HL-60 (cell line): ENCODE data around the gene ATF3.

Experiments
- DNase-seq, 2 experiments: peaks; one replicate each; pipeline ENCODE4 v3.0.0-alpha.2; 2010 to 2020; ENCODE audit warnings: low read depth in 1 of 2, low spot score in 1 of 2
- H3K27ac ChIP-seq: fragments of 250-450 bp; sonication (Bioruptor Pico); replicated peaks from 2 replicates; pipeline ENCODE4 v1.5.1; 2020; ENCODE audit warnings: mild to moderate bottlenecking, moderate library complexity
- H3K27me3 ChIP-seq: fragments of 250-450 bp; sonication (Bioruptor Pico); 2 replicates; pipeline ENCODE4 v1.5.1; 2021; ENCODE audit warnings: mild to moderate bottlenecking, moderate library complexity; ENCODE audit not compliant: insufficient read depth, poor library complexity, severe bottlenecking
- H3K4me3 ChIP-seq: replicated peaks from 2 replicates; pipeline ENCODE4 v1.5.1; 2011; ENCODE audit warnings: mild to moderate bottlenecking, control low read depth, low read length; ENCODE audit not compliant: insufficient read depth
- GABPA ChIP-seq: IDR thresholded peaks from 2 replicates; pipeline ENCODE4 v1.6.1; 2012; ENCODE audit warnings: low read depth
- POLR2AphosphoS5 ChIP-seq: IDR thresholded peaks from 2 replicates; pipeline ENCODE4 v1.6.1; 2012; ENCODE audit warnings: low read depth
- SPI1 ChIP-seq: IDR thresholded peaks from 2 replicates; pipeline ENCODE4 v1.6.1; 2012; ENCODE audit warnings: low read depth, mild to moderate bottlenecking, borderline replicate concordance
- TF ChIP-seq, protein P1 (sequence below): IDR thresholded peaks from 2 replicates; pipeline ENCODE4 v1.6.1; 2012; ENCODE audit warnings: low read depth; ENCODE audit not compliant: insufficient replicate concordance
- TF ChIP-seq, protein P2 (sequence below): IDR thresholded peaks from one replicate; pipeline ENCODE4 v1.5.1; 2011; ENCODE audit warnings: low read length, control low read depth, inconsistent platforms; ENCODE audit not compliant: insufficient read depth

Gene ATF3

DNA sequence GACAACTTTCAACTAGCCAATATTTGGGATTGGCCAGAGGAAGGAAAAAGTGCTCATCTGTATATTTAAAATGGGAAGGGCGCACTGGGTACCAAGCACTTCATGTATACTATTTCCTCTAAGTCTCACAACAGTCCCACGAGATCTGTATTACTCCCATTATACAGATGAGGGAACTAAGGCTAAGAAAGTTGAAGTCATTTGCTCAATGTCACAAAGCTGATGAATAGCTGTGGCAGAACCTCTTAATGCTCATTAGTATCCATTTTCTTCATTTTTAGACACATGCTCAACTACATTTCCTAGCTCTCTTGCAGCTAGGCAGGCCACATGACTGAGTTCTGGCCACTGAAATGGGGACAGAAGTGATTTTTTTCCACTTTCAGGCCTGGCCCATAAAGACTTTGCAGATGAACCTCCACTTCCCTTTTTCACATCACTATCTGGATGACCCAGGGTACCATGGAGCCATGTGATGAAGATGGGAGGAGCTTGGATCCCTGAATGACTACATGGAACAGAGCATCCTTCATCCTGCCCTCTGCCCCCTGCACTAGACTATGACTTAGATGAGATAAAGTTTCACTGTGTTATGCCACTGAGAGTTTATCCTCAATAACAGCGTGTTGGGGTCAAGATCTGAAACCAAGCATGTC, 31.8 kb downstream of the ATF3 start:
- no peak for DNase-seq
- Histone ChIP-seq H3K4me3 (no peak overlapping the region), H3K27me3 (no peaks in the 10 kb centered on the region), H3K27ac (no peak overlapping the region)
- peak; percentile 85 for TF ChIP-seq SPI1
- no peak for TF ChIP-seq GABPA
- TF ChIP-seq, protein P1, sequence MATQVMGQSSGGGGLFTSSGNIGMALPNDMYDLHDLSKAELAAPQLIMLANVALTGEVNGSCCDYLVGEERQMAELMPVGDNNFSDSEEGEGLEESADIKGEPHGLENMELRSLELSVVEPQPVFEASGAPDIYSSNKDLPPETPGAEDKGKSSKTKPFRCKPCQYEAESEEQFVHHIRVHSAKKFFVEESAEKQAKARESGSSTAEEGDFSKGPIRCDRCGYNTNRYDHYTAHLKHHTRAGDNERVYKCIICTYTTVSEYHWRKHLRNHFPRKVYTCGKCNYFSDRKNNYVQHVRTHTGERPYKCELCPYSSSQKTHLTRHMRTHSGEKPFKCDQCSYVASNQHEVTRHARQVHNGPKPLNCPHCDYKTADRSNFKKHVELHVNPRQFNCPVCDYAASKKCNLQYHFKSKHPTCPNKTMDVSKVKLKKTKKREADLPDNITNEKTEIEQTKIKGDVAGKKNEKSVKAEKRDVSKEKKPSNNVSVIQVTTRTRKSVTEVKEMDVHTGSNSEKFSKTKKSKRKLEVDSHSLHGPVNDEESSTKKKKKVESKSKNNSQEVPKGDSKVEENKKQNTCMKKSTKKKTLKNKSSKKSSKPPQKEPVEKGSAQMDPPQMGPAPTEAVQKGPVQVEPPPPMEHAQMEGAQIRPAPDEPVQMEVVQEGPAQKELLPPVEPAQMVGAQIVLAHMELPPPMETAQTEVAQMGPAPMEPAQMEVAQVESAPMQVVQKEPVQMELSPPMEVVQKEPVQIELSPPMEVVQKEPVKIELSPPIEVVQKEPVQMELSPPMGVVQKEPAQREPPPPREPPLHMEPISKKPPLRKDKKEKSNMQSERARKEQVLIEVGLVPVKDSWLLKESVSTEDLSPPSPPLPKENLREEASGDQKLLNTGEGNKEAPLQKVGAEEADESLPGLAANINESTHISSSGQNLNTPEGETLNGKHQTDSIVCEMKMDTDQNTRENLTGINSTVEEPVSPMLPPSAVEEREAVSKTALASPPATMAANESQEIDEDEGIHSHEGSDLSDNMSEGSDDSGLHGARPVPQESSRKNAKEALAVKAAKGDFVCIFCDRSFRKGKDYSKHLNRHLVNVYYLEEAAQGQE = no peak

DNA sequence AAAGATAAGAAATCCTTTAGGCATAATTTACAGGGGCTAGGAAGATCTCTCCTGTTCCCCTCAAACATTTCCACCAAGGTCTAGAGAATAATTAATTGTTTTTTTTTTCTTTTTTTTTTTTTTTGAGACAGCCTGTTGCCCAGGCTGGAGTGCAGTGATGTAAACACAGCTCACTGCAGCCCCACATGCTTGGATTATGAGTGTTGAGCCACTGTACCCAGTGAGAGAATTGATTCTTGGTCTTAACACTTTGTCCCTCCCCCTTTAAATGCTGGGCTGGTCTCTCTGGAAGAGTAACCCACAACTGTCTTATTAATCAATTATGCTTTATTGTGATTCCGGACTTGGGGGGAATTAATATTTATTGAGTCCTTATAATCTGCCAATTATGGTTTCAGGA, 33.4 kb downstream of the ATF3 start:
- TF ChIP-seq POLR2AphosphoS5 (no peak), GABPA (no peak), SPI1 (no peak)
- TF ChIP-seq, protein P1 = no peak
- TF ChIP-seq, protein P2, sequence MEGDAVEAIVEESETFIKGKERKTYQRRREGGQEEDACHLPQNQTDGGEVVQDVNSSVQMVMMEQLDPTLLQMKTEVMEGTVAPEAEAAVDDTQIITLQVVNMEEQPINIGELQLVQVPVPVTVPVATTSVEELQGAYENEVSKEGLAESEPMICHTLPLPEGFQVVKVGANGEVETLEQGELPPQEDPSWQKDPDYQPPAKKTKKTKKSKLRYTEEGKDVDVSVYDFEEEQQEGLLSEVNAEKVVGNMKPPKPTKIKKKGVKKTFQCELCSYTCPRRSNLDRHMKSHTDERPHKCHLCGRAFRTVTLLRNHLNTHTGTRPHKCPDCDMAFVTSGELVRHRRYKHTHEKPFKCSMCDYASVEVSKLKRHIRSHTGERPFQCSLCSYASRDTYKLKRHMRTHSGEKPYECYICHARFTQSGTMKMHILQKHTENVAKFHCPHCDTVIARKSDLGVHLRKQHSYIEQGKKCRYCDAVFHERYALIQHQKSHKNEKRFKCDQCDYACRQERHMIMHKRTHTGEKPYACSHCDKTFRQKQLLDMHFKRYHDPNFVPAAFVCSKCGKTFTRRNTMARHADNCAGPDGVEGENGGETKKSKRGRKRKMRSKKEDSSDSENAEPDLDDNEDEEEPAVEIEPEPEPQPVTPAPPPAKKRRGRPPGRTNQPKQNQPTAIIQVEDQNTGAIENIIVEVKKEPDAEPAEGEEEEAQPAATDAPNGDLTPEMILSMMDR = no peak
- Histone ChIP-seq H3K27me3 (no peaks in the 10 kb centered on the region), H3K27ac (no peak overlapping the region), H3K4me3 (no peak overlapping the region)
- no peak for DNase-seq

DNA sequence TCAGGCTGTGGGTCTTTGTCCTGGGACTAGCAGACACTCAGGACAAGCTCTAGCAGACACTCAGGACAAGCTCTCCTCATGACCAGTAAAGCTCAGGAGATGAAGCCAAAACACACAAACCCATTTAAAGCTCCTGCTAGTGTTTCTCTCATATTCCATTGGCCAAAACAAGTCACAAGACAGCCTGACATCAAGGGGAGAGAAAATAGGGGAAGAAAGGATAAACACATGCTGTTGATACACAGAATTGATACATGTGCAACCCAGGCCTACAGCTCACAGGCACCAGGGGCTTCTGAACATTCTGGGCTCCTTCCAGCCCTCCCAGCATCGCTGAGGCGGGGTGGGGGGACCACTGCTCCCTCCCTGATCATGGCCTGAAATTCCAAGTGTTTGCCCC, 35.3 kb downstream of the ATF3 start:
- no peak overlapping the region for H3K27ac ChIP-seq
- DNase-seq = no peak
- H3K27me3 ChIP-seq = no peaks in the 10 kb centered on the region
- H3K4me3 ChIP-seq = no peak overlapping the region
- TF ChIP-seq SPI1 (no peak), POLR2AphosphoS5 (no peak), GABPA (no peak)
- TF ChIP-seq, protein P2 = no peak
- TF ChIP-seq, protein P1 = no peak
